B cell (primary cell): Measurements from ENCODE around the gene RBM44. TPM values are rescaled to one million over a fixed set of nuclear protein-coding genes. Genes with fewer than 3 reads are reported as not detected.

Experiments used
- ATAC-seq: fragments of 200-7000 bp; cut with Tn5 transposase; one replicate; pipeline ENCODE4 v1.10.0; 2021; ENCODE audit warnings: low read depth, mild to moderate bottlenecking, moderate number of reproducible peaks, moderate library complexity
- CTCF ChIA-PET: fragments of 350-600 bp; sonication (Branson Sonifier 250); formaldehyde crosslinking; loops from one replicate; lab custom pipeline; 2021; ENCODE audit warnings: antibody characterized with exemption, inconsistent platforms; lab: Charles Lee
- POLR2A ChIA-PET: fragments of 350-600 bp; sonication (Branson Sonifier 250); formaldehyde crosslinking; loops from one replicate; lab custom pipeline; 2021; ENCODE audit warnings: antibody characterized with exemption; lab: Charles Lee
- DNase-seq: peaks from one replicate; pipeline ENCODE4 v3.0.0; 2013
- H2AFZ ChIP-seq: 2 replicates; pipeline ENCODE4 v1.6.1; 2012; ENCODE audit warnings: mild to moderate bottlenecking, low read depth, low read length; ENCODE audit not compliant: insufficient read depth, poor library complexity, severe bottlenecking
- H3K27ac ChIP-seq, 2 donors: 1 replicate in 1 of 2; 2 replicates in 1 of 2; pipeline ENCODE4 v1.5.1; 2012 to 2013; ENCODE audit warnings: low read length in 2 of 2, mild to moderate bottlenecking in 2 of 2, moderate library complexity in 1 of 2
- H3K27me3 ChIP-seq, 4 experiments: fragments of 200-600 bp in 1 of 4; sonication (generic) in 1 of 4; replicated peaks in 1 of 4; 1 replicate in 2 of 4; 2 replicates in 2 of 4; pipeline versions ENCODE4 v1.6.1 to v1.7.0; 2013 to 2016; ENCODE audit warnings: low read length in 3 of 4, mild to moderate bottlenecking in 2 of 4, mixed read lengths in 1 of 4, moderate library complexity in 1 of 4; ENCODE audit not compliant: insufficient read depth in 4 of 4, control insufficient read depth in 3 of 4; ENCODE audit errors: control extremely low read depth in 1 of 4
- H3K36me3 ChIP-seq, 2 experiments: replicated peaks in 1 of 2; 1 replicate in 1 of 2; 2 replicates in 1 of 2; pipeline versions ENCODE4 v1.6.1 to v1.7.1; 2013; ENCODE audit warnings: low read length in 1 of 2; ENCODE audit not compliant: insufficient read depth in 2 of 2, control insufficient read depth in 1 of 2; ENCODE audit errors: control extremely low read depth in 1 of 2, extremely low read depth in 1 of 2
- H3K4me1 ChIP-seq, 2 donors: fragments of 200-600 bp in 1 of 2; sonication (generic) in 1 of 2; 1 replicate in 1 of 2; 2 replicates in 1 of 2; pipeline versions ENCODE4 v1.5.1 to v1.6.1; 2013 to 2017; ENCODE audit warnings: low read length in 2 of 2; ENCODE audit not compliant: control insufficient read depth in 2 of 2, insufficient read depth in 2 of 2
- H3K4me2 ChIP-seq: replicated peaks from 2 replicates; pipeline ENCODE3; 2012; ENCODE audit warnings: mild to moderate bottlenecking, low read depth, low read length; ENCODE audit not compliant: poor library complexity, severe bottlenecking
- H3K4me3 ChIP-seq, 5 experiments: fragments of 200-600 bp in 1 of 5; sonication (generic) in 1 of 5; 1 replicate in 3 of 5; 2 replicates in 2 of 5; pipeline versions ENCODE4 v1.5.1 to v1.7.0; 2011 to 2016; ENCODE audit warnings: low read length in 4 of 5, mild to moderate bottlenecking in 4 of 5, low read depth in 2 of 5, control low read depth in 1 of 5, moderate library complexity in 1 of 5; ENCODE audit not compliant: insufficient read depth in 1 of 5; ENCODE audit errors: control extremely low read depth in 1 of 5, extremely low read depth in 1 of 5
- H3K79me2 ChIP-seq: fragments of 200-600 bp; sonication (generic); one replicate; pipeline ENCODE4 v1.6.0; 2016; ENCODE audit warnings: low read length; ENCODE audit not compliant: control insufficient read depth, insufficient read depth
- H3K9ac ChIP-seq: fragments of 200-600 bp; sonication (generic); 2 replicates; pipeline ENCODE4 v1.6.1; 2017; ENCODE audit warnings: mild to moderate bottlenecking, low read length, moderate library complexity
- H3K9me3 ChIP-seq, 3 donors: one replicate each; pipeline versions ENCODE4 v1.6.1 to v1.7.1; 2013; ENCODE audit warnings: low read length in 2 of 3; ENCODE audit not compliant: control insufficient read depth in 2 of 3, insufficient read depth in 1 of 3; ENCODE audit errors: control extremely low read depth in 1 of 3
- H4K20me1 ChIP-seq: 2 replicates; pipeline ENCODE4 v1.6.0; 2012; ENCODE audit warnings: mild to moderate bottlenecking, low read length; ENCODE audit not compliant: insufficient read depth, control insufficient read depth, poor library complexity, severe bottlenecking
- H3K27ac Mint-ChIP-seq: one replicate; pipeline ENCODE4 v1.8.0; 2021; ENCODE audit warnings: mixed read lengths
- H3K27me3 Mint-ChIP-seq: one replicate; pipeline ENCODE4 v1.8.0; 2021; ENCODE audit warnings: mixed read lengths
- H3K4me1 Mint-ChIP-seq: one replicate; pipeline ENCODE4 v1.8.0; 2021; ENCODE audit warnings: mixed read lengths
- H3K4me3 Mint-ChIP-seq: one replicate; pipeline ENCODE4 v1.8.0; 2021; ENCODE audit warnings: mixed read lengths
- H3K9me3 Mint-ChIP-seq: one replicate; pipeline ENCODE4 v1.8.0; 2022; ENCODE audit warnings: mixed read lengths; ENCODE audit not compliant: insufficient read depth
- EZH2 ChIP-seq: IDR thresholded peaks from 2 replicates; pipeline ENCODE4 v1.6.1; 2012; ENCODE audit warnings: borderline replicate concordance, low read depth, mild to moderate bottlenecking, moderate library complexity, low read length; ENCODE audit not compliant: insufficient read depth, poor library complexity, severe bottlenecking
- WGBS: methylation state at CpG from one replicate; pipeline ENCODE4 v1.1.5; 2013; ENCODE audit warnings: missing lambda C conversion rate; ENCODE audit not compliant: insufficient coverage; 5-methylcytosine and 5-hydroxymethylcytosine counted together
- intact Hi-C: fragments of 100-400 bp; cut with micrococcal nuclease; formaldehyde crosslinking; loops from one replicate; pipeline ENCODE4 v1.10.0; 2022
- polyA plus RNA-seq: library from polyadenylated mRNA; depleted of rRNA; stranded (reverse); fragments of >200 nt; gene quantifications from 2 replicates; pipeline ENCODE4 v1.2.3, GENCODE V29; 2012
- total RNA-seq, 2 donors: library from RNA; stranded (reverse); fragments of 120-200 nt in 1 of 2; gene quantifications; 1 replicate in 1 of 2; 2 replicates in 1 of 2; pipeline versions ENCODE4 v1.2.3 to v1.2.4, GENCODE V29; 2013 to 2022
- TF ChIP-seq, protein P1 (sequence below): fragments of 200-600 bp; IDR thresholded peaks from one replicate; pipeline ENCODE4 v1.8.0; 2022; ENCODE audit warnings: antibody characterized with exemption, mild to moderate bottlenecking

Gene RBM44
- total and polyA plus RNA-seq, 2 donors (not counting 1 experiment from before 2014, with no cell fraction given), result 0.39 to 1.3 TPM

DNA sequence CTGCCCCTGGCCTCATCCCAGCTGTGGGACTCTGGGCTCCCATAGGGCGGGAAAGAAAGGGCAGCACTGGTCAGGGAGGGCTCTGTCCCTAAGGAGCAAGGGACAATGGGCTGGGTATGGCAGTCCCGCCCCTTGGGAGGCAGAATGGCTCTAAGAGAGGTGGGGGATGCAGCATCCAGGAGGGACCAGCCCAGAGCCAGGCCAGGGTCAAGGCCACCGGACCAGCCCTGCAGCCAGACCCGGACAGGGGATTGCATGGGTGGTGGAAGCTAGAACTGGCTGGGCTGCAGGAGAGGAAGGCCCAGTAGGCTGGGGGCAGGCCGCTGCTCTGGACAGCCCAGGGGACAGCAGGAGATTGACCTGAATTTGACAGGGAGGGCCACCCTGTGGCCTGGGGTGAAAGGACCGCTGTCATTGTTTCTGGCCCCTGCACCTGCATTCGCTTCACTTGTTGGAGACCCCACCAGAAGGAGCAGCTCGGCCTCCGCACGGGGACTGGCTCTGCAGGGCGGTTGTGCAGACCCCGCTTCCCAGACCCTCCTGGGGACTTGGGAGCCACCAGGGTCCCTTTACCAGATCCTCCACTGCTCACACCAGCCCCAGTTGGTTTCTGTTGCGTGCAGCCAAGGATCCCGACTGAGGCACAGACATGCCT, 75.4 kb downstream of the RBM44 start:
- Histone ChIP-seq H3K9me3 (peaks cover 0 to 3% (median 0%) of the 10 kb centered on the region in 3 donors), H3K4me3 (no peak overlapping the region), H3K27ac (no peak overlapping the region), H4K20me1 (no peaks in the 10 kb centered on the region), H3K27me3 (peaks cover 0 to 19% (median under 1%) of the 10 kb centered on the region in 4 experiments), H3K79me2 (no peaks in the 10 kb centered on the region), H3K36me3 (no peaks in the 10 kb centered on the region), H3K9ac (no peak overlapping the region), H3K4me2 (no peak overlapping the region), H3K4me1 (no peaks in the 10 kb centered on the region), H2AFZ (no peak overlapping the region)
- Mint-ChIP-seq H3K4me3 (no peak overlapping the region), H3K27me3 (peaks cover 21% of the 10 kb centered on the region), H3K9me3 (no peaks in the 10 kb centered on the region), H3K27ac (no peak overlapping the region), H3K4me1 (peaks cover 4% of the 10 kb centered on the region)
- ChIA-PET CTCF (interaction anchor here (0.6 to 0.8 kb wide), 2 partner anchors 49 kb away, joined by 3 read pairs; no protein-coding TSS in a partner anchor), POLR2A (no interaction called here)
- DNase-seq, result no peak
- TF ChIP-seq EZH2, result no peak
- TF ChIP-seq, protein P1, sequence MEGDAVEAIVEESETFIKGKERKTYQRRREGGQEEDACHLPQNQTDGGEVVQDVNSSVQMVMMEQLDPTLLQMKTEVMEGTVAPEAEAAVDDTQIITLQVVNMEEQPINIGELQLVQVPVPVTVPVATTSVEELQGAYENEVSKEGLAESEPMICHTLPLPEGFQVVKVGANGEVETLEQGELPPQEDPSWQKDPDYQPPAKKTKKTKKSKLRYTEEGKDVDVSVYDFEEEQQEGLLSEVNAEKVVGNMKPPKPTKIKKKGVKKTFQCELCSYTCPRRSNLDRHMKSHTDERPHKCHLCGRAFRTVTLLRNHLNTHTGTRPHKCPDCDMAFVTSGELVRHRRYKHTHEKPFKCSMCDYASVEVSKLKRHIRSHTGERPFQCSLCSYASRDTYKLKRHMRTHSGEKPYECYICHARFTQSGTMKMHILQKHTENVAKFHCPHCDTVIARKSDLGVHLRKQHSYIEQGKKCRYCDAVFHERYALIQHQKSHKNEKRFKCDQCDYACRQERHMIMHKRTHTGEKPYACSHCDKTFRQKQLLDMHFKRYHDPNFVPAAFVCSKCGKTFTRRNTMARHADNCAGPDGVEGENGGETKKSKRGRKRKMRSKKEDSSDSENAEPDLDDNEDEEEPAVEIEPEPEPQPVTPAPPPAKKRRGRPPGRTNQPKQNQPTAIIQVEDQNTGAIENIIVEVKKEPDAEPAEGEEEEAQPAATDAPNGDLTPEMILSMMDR, result no peak
- intact Hi-C loops, result no loop called here
- ATAC-seq, result no peak
- 98% methylated on average over 14 of the region's 14 CpGs for WGBS

DNA sequence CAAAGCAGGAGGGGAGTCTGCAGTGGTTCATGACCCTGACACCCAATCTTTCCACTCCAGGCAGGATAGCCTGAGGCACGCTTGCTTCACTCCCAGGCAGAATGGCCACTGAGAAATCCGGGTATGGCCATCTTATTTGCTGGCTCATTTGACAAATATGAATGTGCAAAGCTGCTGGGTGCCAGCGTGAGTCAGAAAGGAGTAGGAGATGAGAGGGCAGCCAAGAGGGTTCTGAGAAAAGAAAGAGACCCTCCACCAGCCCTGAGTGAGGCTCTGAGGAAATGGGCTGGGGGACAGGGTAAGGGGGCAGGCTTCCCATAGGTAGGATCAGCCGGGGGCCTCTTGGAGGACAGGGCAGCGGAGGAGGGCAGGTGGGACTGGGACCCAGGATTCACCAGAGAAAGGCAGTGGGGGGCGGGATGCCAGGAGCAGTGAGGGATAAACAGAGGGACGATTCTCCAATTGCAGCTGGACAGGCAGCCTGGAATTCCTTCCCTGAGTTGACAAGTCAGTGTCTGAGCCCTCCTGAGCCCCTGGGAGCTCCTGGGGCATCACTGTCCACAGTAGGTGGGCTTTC, 76.1 kb downstream of the RBM44 start:
- no peak overlapping the region for H3K4me2 ChIP-seq
- H3K27me3 Mint-ChIP-seq, result peaks cover 14% of the 10 kb centered on the region
- no peaks in the 10 kb centered on the region for H3K9me3 Mint-ChIP-seq
- no peaks in the 10 kb centered on the region for H3K36me3 ChIP-seq
- no peak for TF ChIP-seq EZH2
- TF ChIP-seq, protein P1, result no peak
- H3K4me3 Mint-ChIP-seq, result no peak overlapping the region
- 92% methylated on average over 7 of the region's 7 CpGs for WGBS
- H3K9me3 ChIP-seq, result peaks cover 0 to 2% (median 0%) of the 10 kb centered on the region in 3 donors
- no peaks in the 10 kb centered on the region for H3K4me1 ChIP-seq
- intact Hi-C loops, result no loop called here
- no peaks in the 10 kb centered on the region for H4K20me1 ChIP-seq
- H2AFZ ChIP-seq, result no peak overlapping the region
- H3K9ac ChIP-seq, result no peak overlapping the region
- H3K27ac ChIP-seq, result no peak overlapping the region
- POLR2A ChIA-PET, result interaction anchor here (0.6 kb wide), 1 partner anchor 116 kb away, joined by 4 read pairs; no protein-coding TSS in a partner anchor
- no peaks in the 10 kb centered on the region for H3K4me1 Mint-ChIP-seq
- no peak overlapping the region for H3K4me3 ChIP-seq
- peaks cover 0 to 12% (median under 1%) of the 10 kb centered on the region in 4 experiments for H3K27me3 ChIP-seq
- H3K79me2 ChIP-seq, result no peaks in the 10 kb centered on the region
- no peak overlapping the region for H3K27ac Mint-ChIP-seq
- CTCF ChIA-PET, result interaction anchor here (0.6 kb wide), 1 partner anchor 48 kb away, joined by 3 read pairs; no protein-coding TSS in a partner anchor
- ATAC-seq, result no peak
- no peak for DNase-seq
